Ishikawa (cell line): ENCODE results near the gene CYP4F11.

Experiments used
- CEBPB ChIP-seq: IDR thresholded peaks from 2 replicates; pipeline ENCODE4 v1.6.1; 2012
- CREB1 ChIP-seq: IDR thresholded peaks from 2 replicates; pipeline ENCODE4 v1.6.1; 2012; ENCODE audit warnings: low read depth
- EGR1 ChIP-seq: IDR thresholded peaks from 2 replicates; pipeline ENCODE4 v1.6.1; 2012
- EP300 ChIP-seq: IDR thresholded peaks from 2 replicates; pipeline ENCODE4 v1.6.1; 2012; ENCODE audit warnings: borderline replicate concordance
- FOXM1 ChIP-seq: IDR thresholded peaks from 2 replicates; pipeline ENCODE4 v1.6.1; 2012; ENCODE audit warnings: low read depth, borderline replicate concordance
- MAX ChIP-seq: IDR thresholded peaks from 2 replicates; pipeline ENCODE4 v1.6.1; 2012
- NFIC ChIP-seq: IDR thresholded peaks from 2 replicates; pipeline ENCODE4 v1.6.1; 2012
- RAD21 ChIP-seq: IDR thresholded peaks from 2 replicates; pipeline ENCODE4 v1.6.1; 2012; ENCODE audit warnings: low read depth
- REST ChIP-seq: IDR thresholded peaks from 2 replicates; pipeline ENCODE4 v1.6.1; 2012; ENCODE audit warnings: low read depth, mild to moderate bottlenecking
- TAF1 ChIP-seq: IDR thresholded peaks from 2 replicates; pipeline ENCODE4 v1.6.1; 2012; ENCODE audit warnings: low read depth, mild to moderate bottlenecking
- TCF12 ChIP-seq: IDR thresholded peaks from 2 replicates; pipeline ENCODE4 v1.6.1; 2012; ENCODE audit warnings: low read depth
- TEAD4 ChIP-seq: IDR thresholded peaks from 2 replicates; pipeline ENCODE4 v1.6.1; 2012
- USF1 ChIP-seq: IDR thresholded peaks from 2 replicates; pipeline ENCODE4 v1.6.1; 2012
- YY1 ChIP-seq: IDR thresholded peaks from 2 replicates; pipeline ENCODE4 v1.6.1; 2012; ENCODE audit warnings: low read depth
- ZBTB7A ChIP-seq: IDR thresholded peaks from 2 replicates; pipeline ENCODE4 v1.6.1; 2012; ENCODE audit warnings: low read depth

CYP4F11 gene

GRCh38 chr19:15891434-15891833 is 42.9 kb downstream of the CYP4F11 start:
- TF ChIP-seq TEAD4 (no peak), TAF1 (no peak), FOXM1 (no peak), EP300 (no peak), NFIC (no peak), CEBPB (no peak), ZBTB7A (no peak), CREB1 (no peak), YY1 (no peak)

GRCh38 chr19:15885919-15886318 is 48.4 kb downstream of the CYP4F11 start:
- no peak for TF ChIP-seq NFIC
- peak; percentile 28; the same call in 1 of the 2 replicates for TF ChIP-seq REST

GRCh38 chr19:15885167-15885566 is 49.2 kb downstream of the CYP4F11 start:
- TF ChIP-seq RAD21 (no peak), CREB1 (no peak)

- no peak for TF ChIP-seq CEBPB
- TF ChIP-seq YY1: no peak
- TF ChIP-seq REST: no peak
- TF ChIP-seq USF1: no peak
- no peak for TF ChIP-seq ZBTB7A
- TF ChIP-seq EP300: no peak
- TF ChIP-seq FOXM1: no peak
- no peak for TF ChIP-seq TEAD4
- no peak for TF ChIP-seq EGR1
- no peak for TF ChIP-seq RAD21
- no peak for TF ChIP-seq CREB1
- no peak for TF ChIP-seq MAX
Observed at GRCh38 chr19:15874821-15875474, 59.4 kb downstream of the CYP4F11 start.

GRCh38 chr19:15871570-15871969 is 62.8 kb downstream of the CYP4F11 start:
- TF ChIP-seq CEBPB (no peak), TEAD4 (no peak), EP300 (no peak), USF1 (no peak), MAX (no peak), ZBTB7A (no peak), YY1 (no peak), TAF1 (no peak), TCF12 (no peak), FOXM1 (no peak), EGR1 (no peak), NFIC (no peak)

- TF ChIP-seq ZBTB7A (no peak), REST (no peak), TCF12 (no peak), EP300 (no peak), NFIC (no peak), CEBPB (no peak), FOXM1 (no peak), TAF1 (no peak), YY1 (no peak), EGR1 (no peak), RAD21 (no peak), CREB1 (no peak), TEAD4 (no peak), MAX (no peak), USF1 (no peak)
Observed at GRCh38 chr19:15869873-15870272, 64.5 kb downstream of the CYP4F11 start.
